H1 (cell line): Measurements from ENCODE around the gene PHGDH. TPM values are rescaled to one million over a fixed set of nuclear protein-coding genes. Genes with fewer than 3 reads are reported as not detected.

Experiments used
- CTCF ChIA-PET: fragments of 300-600 bp; sonication (Branson Sonifier 250); formaldehyde crosslinking; loops from one replicate; lab custom pipeline; 2021; ENCODE audit not compliant: partially characterized antibody; lab: Charles Lee
- POLR2A ChIA-PET: fragments of 300-600 bp; sonication (Branson Sonifier 250); formaldehyde crosslinking; loops from one replicate; lab custom pipeline; 2021; ENCODE audit warnings: inconsistent platforms; ENCODE audit not compliant: partially characterized antibody; lab: Charles Lee
- DNase-seq, 2 experiments: peaks; one replicate each; pipeline versions ENCODE4 v3.0.0 to v3.0.0-alpha.2; 2010 to 2022; ENCODE audit warnings: low spot score in 2 of 2, low read depth in 1 of 2, mixed read lengths in 1 of 2
- FAIRE-seq: peaks from 2 replicates; lab custom pipeline; 2011; peaks lifted over from hg19 to GRCh38; lab: Jason Lieb, UNC
- H2AFZ ChIP-seq: 2 replicates; pipeline ENCODE4 v1.8.1; 2012; ENCODE audit warnings: low read length, inconsistent platforms
- H2AK5ac ChIP-seq: 2 replicates; pipeline ENCODE4 v1.6.1; 2013; ENCODE audit warnings: low read depth, low read length
- H2BK120ac ChIP-seq: replicated peaks from 2 replicates; pipeline ENCODE3; 2013; ENCODE audit warnings: low read depth, low read length, inconsistent platforms
- H2BK12ac ChIP-seq: 2 replicates; pipeline ENCODE4 v1.6.1; 2013; ENCODE audit warnings: low read depth, low read length
- H2BK15ac ChIP-seq: 2 replicates; pipeline ENCODE4 v1.6.1; 2013; ENCODE audit warnings: low read length
- H2BK20ac ChIP-seq: 2 replicates; pipeline ENCODE4 v1.6.1; 2013; ENCODE audit warnings: low read length
- H2BK5ac ChIP-seq: 2 replicates; pipeline ENCODE4 v1.6.1; 2013; ENCODE audit warnings: low read depth, low read length
- H3K14ac ChIP-seq: 2 replicates; pipeline ENCODE4 v1.6.1; 2013; ENCODE audit warnings: inconsistent platforms; ENCODE audit not compliant: insufficient read length
- H3K18ac ChIP-seq: 2 replicates; pipeline ENCODE4 v1.6.1; 2013; ENCODE audit warnings: low read length; ENCODE audit errors: extremely low read depth
- H3K23ac ChIP-seq: 2 replicates; pipeline ENCODE4 v1.6.1; 2013; ENCODE audit warnings: inconsistent platforms; ENCODE audit not compliant: insufficient read length
- H3K23me2 ChIP-seq: 2 replicates; pipeline ENCODE4 v1.6.1; 2013; ENCODE audit warnings: low read depth, low read length
- H3K27ac ChIP-seq: 2 replicates; pipeline ENCODE4 v1.6.1; 2011; ENCODE audit warnings: low read depth, low read length, inconsistent platforms
- H3K27me3 ChIP-seq, 4 experiments: replicated peaks in 1 of 4; 1 replicate in 1 of 4; 2 replicates in 3 of 4; pipeline versions ENCODE4 v1.6.1 to v1.8.1; 2011 to 2013; ENCODE audit warnings: low read length in 3 of 4, mild to moderate bottlenecking in 3 of 4, inconsistent platforms in 2 of 4, mixed read lengths in 2 of 4, moderate library complexity in 1 of 4; ENCODE audit not compliant: control insufficient read depth in 3 of 4, insufficient read depth in 3 of 4; ENCODE audit errors: extremely low read depth in 1 of 4
- H3K36me3 ChIP-seq, 4 experiments: 2 replicates each; pipeline versions ENCODE4 v1.6.1 to v1.8.1; 2011 to 2013; ENCODE audit warnings: mild to moderate bottlenecking in 4 of 4, low read length in 3 of 4, moderate library complexity in 2 of 4, control low read depth in 1 of 4, inconsistent platforms in 1 of 4; ENCODE audit not compliant: insufficient read depth in 4 of 4, control insufficient read depth in 2 of 4
- H3K4ac ChIP-seq: replicated peaks from 2 replicates; pipeline ENCODE3; 2013; ENCODE audit warnings: low read length, low read depth, mixed read lengths, inconsistent platforms; ENCODE audit not compliant: insufficient read length
- H3K4me1 ChIP-seq, 4 experiments: replicated peaks in 1 of 4; 1 replicate in 1 of 4; 2 replicates in 3 of 4; pipeline versions ENCODE4 v1.6.1 to v1.8.1; 2011 to 2013; ENCODE audit warnings: low read length in 3 of 4, inconsistent platforms in 2 of 4, mixed read lengths in 1 of 4; ENCODE audit not compliant: insufficient read depth in 4 of 4, control insufficient read depth in 3 of 4
- H3K4me2 ChIP-seq, 2 experiments: 2 replicates each; pipeline versions ENCODE4 v1.6.1 to v1.8.1; 2011 to 2013; ENCODE audit warnings: low read depth in 2 of 2, low read length in 2 of 2, control low read depth in 1 of 2, inconsistent platforms in 1 of 2, mild to moderate bottlenecking in 1 of 2; ENCODE audit not compliant: insufficient read depth in 1 of 2
- H3K4me3 ChIP-seq, 4 experiments: fragments of 200-600, 300-600 bp in 1 of 4; sonication (generic), shearing (Covaris generic), sonication (Bioruptor Twin) in 1 of 4; 2 replicates each; pipeline versions ENCODE4 v1.5.1 to v1.8.1; 2011 to 2016; ENCODE audit warnings: low read length in 4 of 4, low read depth in 3 of 4, control low read depth in 2 of 4, inconsistent platforms in 2 of 4, mild to moderate bottlenecking in 2 of 4, mixed read lengths in 1 of 4, moderate library complexity in 1 of 4; ENCODE audit not compliant: insufficient read depth in 2 of 4; ENCODE audit errors: extremely low read depth in 1 of 4
- H3K56ac ChIP-seq: replicated peaks from 2 replicates; pipeline ENCODE3; 2013; ENCODE audit warnings: low read depth, mild to moderate bottlenecking, mixed read lengths, low read length, inconsistent platforms; ENCODE audit not compliant: insufficient read length
- H3K79me1 ChIP-seq: 2 replicates; pipeline ENCODE4 v1.6.1; 2013; ENCODE audit warnings: low read depth, low read length, control low read depth
- H3K79me2 ChIP-seq, 2 experiments: 2 replicates each; pipeline versions ENCODE4 v1.6.1 to v1.8.1; 2012 to 2013; ENCODE audit warnings: low read length in 2 of 2, mild to moderate bottlenecking in 2 of 2, inconsistent platforms in 1 of 2; ENCODE audit not compliant: insufficient read depth in 2 of 2, control insufficient read depth in 1 of 2
- H3K9ac ChIP-seq, 4 experiments: replicated peaks in 1 of 4; 1 replicate in 1 of 4; 2 replicates in 3 of 4; pipeline versions ENCODE4 v1.6.1 to v1.8.1; 2011 to 2013; ENCODE audit warnings: low read depth in 3 of 4, low read length in 3 of 4, control low read depth in 2 of 4, mild to moderate bottlenecking in 2 of 4, moderate library complexity in 2 of 4, inconsistent platforms in 1 of 4; ENCODE audit errors: extremely low read depth in 1 of 4
- H3K9me3 ChIP-seq, 2 experiments: 2 replicates each; pipeline versions ENCODE4 v1.6.1 to v1.8.1; 2012 to 2013; ENCODE audit warnings: mild to moderate bottlenecking in 2 of 2, moderate library complexity in 2 of 2, control low read depth in 1 of 2, inconsistent platforms in 1 of 2, low read depth in 1 of 2, low read length in 1 of 2, mixed read lengths in 1 of 2; ENCODE audit not compliant: insufficient read depth in 2 of 2
- H4K20me1 ChIP-seq, 2 experiments: replicated peaks in 1 of 2; 2 replicates each; pipeline versions ENCODE3 to v1.8.1; 2011 to 2013; ENCODE audit warnings: inconsistent platforms in 2 of 2, low read length in 2 of 2, mild to moderate bottlenecking in 1 of 2; ENCODE audit not compliant: insufficient read depth in 2 of 2, control insufficient read depth in 1 of 2
- H4K5ac ChIP-seq: 2 replicates; pipeline ENCODE4 v1.6.1; 2013; ENCODE audit warnings: low read length, low read depth, mixed read lengths, inconsistent platforms; ENCODE audit not compliant: insufficient read length
- H4K8ac ChIP-seq: 2 replicates; pipeline ENCODE4 v1.8.0; 2013; ENCODE audit warnings: mild to moderate bottlenecking, moderate library complexity, low read length, inconsistent platforms; ENCODE audit not compliant: insufficient read depth; ENCODE audit errors: extremely low read depth
- H4K91ac ChIP-seq: replicated peaks from 2 replicates; pipeline ENCODE3; 2013; ENCODE audit warnings: low read length, mixed read lengths, inconsistent platforms; ENCODE audit not compliant: insufficient read length
- CHD2 ChIP-seq: IDR thresholded peaks from 2 replicates; pipeline ENCODE4 v1.6.1; 2012; ENCODE audit warnings: low read length, improper control_type of control experiment
- EGR1 ChIP-seq: IDR thresholded peaks from 2 replicates; pipeline ENCODE4 v1.6.1; 2011; ENCODE audit warnings: low read depth, low read length, borderline replicate concordance
- EZH2 ChIP-seq: fragments of 200-600 bp; sonication (generic); IDR thresholded peaks from 2 replicates; pipeline ENCODE4 v1.7.1; 2012; ENCODE audit warnings: low read depth, mild to moderate bottlenecking, moderate library complexity, low read length, inconsistent platforms; ENCODE audit not compliant: severe bottlenecking
- GTF2F1 ChIP-seq: IDR thresholded peaks from 2 replicates; pipeline ENCODE4 v1.6.1; 2012; ENCODE audit warnings: low read depth, low read length, improper control_type of control experiment, borderline replicate concordance
- KDM5A ChIP-seq: fragments of 200-600 bp; IDR thresholded peaks from 2 replicates; pipeline ENCODE4 v1.7.1; 2012; ENCODE audit warnings: mild to moderate bottlenecking, low read length, inconsistent platforms, mixed read lengths
- NRF1 ChIP-seq: IDR thresholded peaks from 2 replicates; pipeline ENCODE4 v1.6.1; 2011; ENCODE audit warnings: mild to moderate bottlenecking, low read depth, low read length, improper control_type of control experiment
- PHF8 ChIP-seq: fragments of 200-600 bp; sonication (generic); conservative IDR thresholded peaks from 2 replicates; pipeline ENCODE4 v1.7.1; 2012; ENCODE audit warnings: low read depth, mild to moderate bottlenecking, inconsistent platforms, low read length, moderate library complexity
- SIRT6 ChIP-seq: IDR thresholded peaks from one replicate; pipeline ENCODE4 v1.7.1; 2012; ENCODE audit warnings: low read length, inconsistent platforms
- SP1 ChIP-seq: IDR thresholded peaks from 2 replicates; pipeline ENCODE4 v1.6.1; 2011; ENCODE audit warnings: low read depth, low read length
- TAF7 ChIP-seq: optimal IDR thresholded peaks from 2 replicates; pipeline ENCODE3; 2011; ENCODE audit warnings: low read depth, mild to moderate bottlenecking, inconsistent platforms, low read length, moderate library complexity, borderline replicate concordance
- TBP ChIP-seq: IDR thresholded peaks from 2 replicates; pipeline ENCODE4 v1.6.1; 2011; ENCODE audit warnings: low read depth, low read length, improper control_type of control experiment
- TEAD4 ChIP-seq: IDR thresholded peaks from 2 replicates; pipeline ENCODE4 v1.6.1; 2012; ENCODE audit warnings: low read depth, low read length, inconsistent platforms, mixed read lengths
- ZNF274 ChIP-seq: IDR thresholded peaks from 2 replicates; pipeline ENCODE4 v1.7.0; 2012; ENCODE audit warnings: low read length, borderline replicate concordance; ENCODE audit errors: extremely low read depth
- WGBS, 2 experiments: shearing (Covaris generic) in 1 of 2; methylation state at CpG; one replicate each; pipeline versions ENCODE4 v1.1.6 to v1.1.7; 2013 to 2015; ENCODE audit warnings: low lambda C conversion rate in 2 of 2, mixed read lengths in 2 of 2, inconsistent platforms in 1 of 2, low coverage in 1 of 2, missing lambda C conversion rate in 1 of 2; ENCODE audit not compliant: insufficient replicate concordance in 2 of 2, insufficient coverage in 1 of 2, insufficient read length in 1 of 2; ENCODE audit errors: extremely low coverage in 1 of 2, missing lambda C conversion rate in 1 of 2; 5-methylcytosine and 5-hydroxymethylcytosine counted together
- polyA plus RNA-seq, 7 experiments: library from polyadenylated mRNA; depleted of rRNA in 3 of 7; stranded (reverse) in 5 of 7; unstranded in 2 of 7; fragments of >200 nt in 5 of 7; fragments of 200-250 nt in 2 of 7; gene quantifications; 1 replicate in 5 of 7; 2 replicates in 1 of 7; 4 replicates in 1 of 7; pipeline versions ENCODE4 v1.2.1 to v1.2.3, GENCODE V29; 2011 to 2013; ENCODE audit warnings: missing spikeins in 2 of 7, mixed read lengths in 2 of 7
- total RNA-seq: library from RNA; stranded (reverse); fragmentation: NEBNext Ultra II Directional; extraction: Animal tissue kit (Norgen Biotek cat#: 25700); gene quantifications from 2 replicates; pipeline ENCODE4 v1.2.1, GENCODE V29; 2021
- TF ChIP-seq, protein P1 (sequence below): IDR thresholded peaks from 2 replicates; pipeline ENCODE4 v1.6.1; 2011; ENCODE audit warnings: low read length, improper control_type of control experiment

PHGDH gene
- total and polyA plus RNA-seq, 2 of the 8 experiments (the other 6 are each of a cell fraction or from before 2014, with no cell fraction given), result 358 to 687 TPM

GRCh38 chr1:119742202-119742601 lies 30.5 kb downstream of the PHGDH start:
- POLR2A ChIA-PET, result interaction anchor here (0.7 to 30.7 kb wide), 9 partner anchors 13 to 435 kb away, joined by 3 to 425 read pairs (median 4); partner anchors contain the start of genes PHGDH and ZNF697
- Histone ChIP-seq H3K27ac (no peak overlapping the region), H3K4me3 (no peak overlapping the region), H2AFZ (no peak overlapping the region), H3K18ac (no peak overlapping the region), H4K8ac (no peak overlapping the region), H4K20me1 (peaks cover 7 to 20% of the 10 kb centered on the region in 2 experiments), H3K79me2 (no peaks in the 10 kb centered on the region), H3K9ac (no peak overlapping the region), H3K9me3 (no peaks in the 10 kb centered on the region), H3K23me2 (no peaks in the 10 kb centered on the region), H2BK12ac (no peak overlapping the region), H3K56ac (no peak overlapping the region), H3K4ac (no peak overlapping the region), H4K5ac (no peak overlapping the region), H2BK15ac (no peak overlapping the region), H2BK120ac (no peak overlapping the region), H2AK5ac (no peak overlapping the region), H3K4me2 (no peak overlapping the region), H3K27me3 (no peaks in the 10 kb centered on the region), H4K91ac (no peak overlapping the region), H3K4me1 (peaks cover 0 to 8% (median 5%) of the 10 kb centered on the region in 4 experiments; a peak in 3 of 7 replicates), H2BK20ac (no peak overlapping the region), H3K14ac (no peak overlapping the region), H3K79me1 (peaks cover 2% of the 10 kb centered on the region; the same call in 1 of the 2 replicates), H2BK5ac (no peak overlapping the region), H3K23ac (no peak overlapping the region), H3K36me3 (peaks cover 31 to 76% (median 56%) of the 10 kb centered on the region in 4 experiments)
- DNase-seq, result no peak
- CTCF ChIA-PET, result interaction anchor here (1.1 to 10.1 kb wide), 16 partner anchors 10 to 127 kb away, joined by 3 to 132 read pairs (median 12); partner anchors contain the start of genes HMGCS2, PHGDH and REG4
- no peak for FAIRE-seq
- 93% methylated on average over 7 of the region's 7 CpGs; no CpG with 5 or more reads in 1 of the 2 experiments for WGBS, 2 experiments
- TF ChIP-seq PHF8, result no peak
- TF ChIP-seq NRF1, result no peak
- TF ChIP-seq GTF2F1, result no peak
- TF ChIP-seq SIRT6, result no peak
- no peak for TF ChIP-seq KDM5A
- TF ChIP-seq, protein P1, sequence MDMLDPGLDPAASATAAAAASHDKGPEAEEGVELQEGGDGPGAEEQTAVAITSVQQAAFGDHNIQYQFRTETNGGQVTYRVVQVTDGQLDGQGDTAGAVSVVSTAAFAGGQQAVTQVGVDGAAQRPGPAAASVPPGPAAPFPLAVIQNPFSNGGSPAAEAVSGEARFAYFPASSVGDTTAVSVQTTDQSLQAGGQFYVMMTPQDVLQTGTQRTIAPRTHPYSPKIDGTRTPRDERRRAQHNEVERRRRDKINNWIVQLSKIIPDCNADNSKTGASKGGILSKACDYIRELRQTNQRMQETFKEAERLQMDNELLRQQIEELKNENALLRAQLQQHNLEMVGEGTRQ, result no peak
- no peak for TF ChIP-seq TAF7
- TF ChIP-seq EGR1, result no peak
- TF ChIP-seq EZH2, result no peak
- TF ChIP-seq TBP, result no peak
- no peak for TF ChIP-seq CHD2
- TF ChIP-seq SP1, result no peak
- no peak for TF ChIP-seq ZNF274
- TF ChIP-seq TEAD4, result no peak
